Embryonic facial prominence (tissue), 1 donor: ENCODE data around the gene MT1A.

ENCODE experiments used
- DNase-seq: peaks from one replicate; pipeline ENCODE4 v3.0.0-alpha.2; 2016; ENCODE audit errors: extremely low spot score

Gene MT1A

DNA sequence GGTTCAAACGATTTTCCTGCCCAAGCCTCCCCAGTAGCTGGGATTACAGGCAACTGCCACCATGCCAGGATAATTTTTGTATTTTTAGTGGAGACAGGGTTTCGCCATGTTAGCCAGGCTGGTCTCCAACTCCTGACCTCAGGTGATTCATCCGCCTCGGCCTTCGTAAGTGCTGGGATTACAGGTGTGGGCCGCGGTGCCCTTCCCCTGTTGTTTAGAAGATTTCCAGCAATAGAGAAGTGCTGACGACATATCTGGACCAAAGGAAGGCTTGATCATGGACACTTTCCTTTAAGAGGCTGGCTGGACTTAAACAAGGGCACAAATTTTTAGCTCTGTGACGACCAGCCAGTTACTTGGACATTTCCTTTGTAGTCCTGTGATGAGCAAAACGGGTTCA, 7.3 kb upstream of the MT1A start:
- no peak for DNase-seq

DNA sequence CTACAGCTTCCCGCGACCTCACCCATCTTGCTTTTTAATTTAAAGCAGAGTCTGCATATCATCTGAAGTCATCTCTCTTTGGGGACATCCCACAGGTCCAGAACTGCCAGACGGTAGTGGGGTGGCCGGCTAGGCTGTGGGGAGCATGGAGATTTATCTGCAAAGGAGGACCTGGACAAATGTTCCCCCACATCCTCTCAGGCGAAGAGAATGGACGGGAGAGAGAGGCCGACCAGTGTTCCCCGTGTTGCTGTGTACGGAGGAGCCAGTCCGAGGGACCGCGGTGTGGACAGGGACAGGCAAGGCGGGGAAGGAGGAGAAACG, 6.7 kb upstream of the MT1A start:
- no peak for DNase-seq

DNA sequence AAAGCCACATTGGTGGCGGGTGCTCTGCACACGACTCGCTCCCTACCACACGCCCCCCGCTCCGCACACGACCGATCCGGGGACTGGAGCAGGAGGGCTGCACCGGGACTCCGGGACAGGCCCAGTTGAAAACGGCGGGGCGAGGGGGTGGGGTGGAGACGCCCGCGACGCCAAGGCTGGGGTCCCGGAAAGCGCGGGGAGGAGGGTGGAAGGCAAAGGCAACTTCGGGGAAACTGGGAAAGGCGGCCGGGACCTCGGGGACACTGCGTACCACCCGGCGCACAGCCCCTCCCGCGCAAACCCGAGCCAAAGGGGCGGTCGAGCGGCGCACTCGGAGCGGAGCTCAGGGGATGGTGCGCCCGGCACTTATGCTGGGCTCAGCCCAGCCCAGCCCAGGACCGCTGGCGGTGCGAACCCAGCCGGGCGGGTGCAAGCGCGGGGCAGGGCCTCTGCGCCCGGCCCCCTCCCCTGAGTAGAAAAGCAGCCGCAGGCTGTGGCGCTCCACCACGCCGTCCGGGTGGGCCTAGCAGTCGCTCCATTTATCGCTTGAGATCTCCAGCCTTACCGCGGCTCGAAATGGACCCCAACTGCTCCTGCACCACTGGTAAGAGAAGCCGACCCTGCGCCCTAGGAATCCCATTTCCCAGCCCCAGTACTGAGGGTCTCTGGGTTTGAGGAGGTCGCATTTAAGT, 6.2 kb upstream of the MT1A start, which contains the start of gene MT1M:
Gene MT1M (plus strand): TSS at position 504 of the 692 bp plus-strand sequence. CDS start 73 bp downstream, at position 577.
- no peak for DNase-seq

DNA sequence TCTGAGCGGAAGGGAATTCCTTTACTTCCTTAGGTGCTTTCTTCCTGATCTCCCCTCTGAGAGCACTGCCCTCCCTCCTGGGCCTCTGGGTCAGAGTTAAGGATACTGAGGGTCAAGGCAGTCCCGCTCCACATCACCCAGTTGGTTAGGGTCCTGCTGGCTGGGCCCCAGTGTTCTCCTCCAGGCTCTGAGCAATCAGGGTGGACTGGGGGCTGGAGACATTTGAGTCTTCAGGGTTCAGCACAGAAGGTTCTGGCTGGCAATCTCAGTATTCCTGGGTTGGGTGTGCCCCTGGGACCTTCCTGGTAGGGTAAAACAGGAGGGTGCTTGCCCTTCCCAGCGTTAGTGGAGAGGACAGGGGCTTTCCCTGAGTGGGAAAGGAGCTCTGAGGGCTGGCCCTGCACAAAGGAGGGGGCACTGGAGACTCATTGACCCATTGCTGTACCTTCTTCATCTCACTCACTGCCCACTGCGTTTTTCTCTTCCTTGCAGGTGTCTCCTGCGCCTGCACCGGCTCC, 5.6 kb upstream of the MT1A start:
- DNase-seq = no peak

DNA sequence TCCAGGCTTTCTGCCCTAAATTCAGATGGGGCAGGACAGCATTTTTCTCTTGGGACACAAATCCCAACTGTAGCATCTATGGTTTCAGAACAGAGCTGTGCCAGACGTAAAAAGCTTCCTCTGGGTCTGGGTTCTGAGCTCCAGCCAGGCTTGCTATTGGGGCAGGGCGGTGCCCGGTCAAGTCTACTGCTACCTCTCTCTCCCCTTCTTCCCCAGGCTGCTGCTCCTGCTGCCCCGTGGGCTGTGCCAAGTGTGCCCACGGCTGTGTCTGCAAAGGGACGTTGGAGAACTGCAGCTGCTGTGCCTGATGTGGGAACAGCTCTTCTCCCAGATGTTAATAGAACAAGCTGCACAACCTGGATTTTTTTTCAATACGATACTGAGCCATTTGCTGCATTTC, 4.9 kb upstream of the MT1A start:
- no peak for DNase-seq

DNA sequence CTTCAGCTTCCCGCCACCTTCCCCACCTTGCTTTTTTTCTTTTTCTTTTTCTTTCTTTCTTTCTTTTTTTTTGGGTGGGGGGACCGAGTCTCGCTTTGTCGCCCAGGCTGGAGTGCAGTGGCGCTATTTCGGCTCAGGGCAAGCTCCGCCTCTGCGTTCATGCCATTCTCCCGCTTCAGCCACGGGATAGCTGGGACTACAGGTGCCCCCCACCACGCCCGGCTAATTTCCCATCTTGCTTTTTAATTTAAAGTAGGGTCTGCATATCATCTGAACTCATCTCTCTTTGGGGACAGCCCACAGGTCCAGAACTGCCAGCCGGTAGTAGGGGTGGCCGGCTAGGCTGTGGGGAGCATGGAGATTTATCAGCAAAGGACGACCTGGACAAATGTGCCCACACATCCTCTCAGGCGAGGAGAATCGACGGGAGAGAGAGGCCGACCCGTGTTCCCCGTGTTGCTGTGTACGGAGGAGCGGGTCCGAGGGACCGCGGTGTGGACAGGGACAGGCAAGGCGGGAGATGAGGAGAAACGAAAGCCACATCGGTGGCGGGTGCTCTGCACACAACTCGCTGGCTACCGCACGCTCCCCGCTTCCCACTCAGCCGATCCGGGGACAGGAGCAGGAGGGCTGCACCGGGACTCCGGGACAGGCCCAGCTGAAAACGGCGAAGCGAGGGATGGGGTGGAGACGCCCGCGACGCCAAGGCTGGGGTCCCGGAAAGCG, 3.6 kb upstream of the MT1A start:
- no peak for DNase-seq

DNA sequence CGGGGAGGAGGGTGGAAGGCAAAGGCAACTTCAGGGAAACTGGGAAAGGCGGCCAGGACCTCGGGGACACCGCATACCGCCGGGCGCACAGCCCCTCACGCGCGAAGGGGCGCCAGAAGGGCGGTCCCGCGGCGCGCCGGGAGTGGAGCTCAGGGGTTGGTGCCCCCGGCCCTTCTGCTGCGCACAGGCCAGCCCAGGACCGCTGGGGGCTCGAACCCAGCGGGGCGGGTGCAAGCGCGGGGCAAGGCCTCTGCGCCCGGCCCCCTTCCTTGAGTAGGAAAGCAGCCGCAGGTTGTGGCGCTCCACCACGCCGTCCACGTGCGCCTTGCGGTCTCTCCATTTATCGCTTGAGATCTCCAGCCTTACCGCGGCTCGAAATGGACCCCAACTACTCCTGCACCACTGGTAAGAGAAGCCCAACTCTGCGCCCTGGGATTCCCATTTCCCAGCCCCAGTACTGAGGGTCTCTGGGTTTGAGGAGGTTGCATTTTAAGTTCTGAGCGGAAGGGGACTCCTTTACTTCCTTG, 3.0 kb upstream of the MT1A start:
- DNase-seq = no peak

DNA sequence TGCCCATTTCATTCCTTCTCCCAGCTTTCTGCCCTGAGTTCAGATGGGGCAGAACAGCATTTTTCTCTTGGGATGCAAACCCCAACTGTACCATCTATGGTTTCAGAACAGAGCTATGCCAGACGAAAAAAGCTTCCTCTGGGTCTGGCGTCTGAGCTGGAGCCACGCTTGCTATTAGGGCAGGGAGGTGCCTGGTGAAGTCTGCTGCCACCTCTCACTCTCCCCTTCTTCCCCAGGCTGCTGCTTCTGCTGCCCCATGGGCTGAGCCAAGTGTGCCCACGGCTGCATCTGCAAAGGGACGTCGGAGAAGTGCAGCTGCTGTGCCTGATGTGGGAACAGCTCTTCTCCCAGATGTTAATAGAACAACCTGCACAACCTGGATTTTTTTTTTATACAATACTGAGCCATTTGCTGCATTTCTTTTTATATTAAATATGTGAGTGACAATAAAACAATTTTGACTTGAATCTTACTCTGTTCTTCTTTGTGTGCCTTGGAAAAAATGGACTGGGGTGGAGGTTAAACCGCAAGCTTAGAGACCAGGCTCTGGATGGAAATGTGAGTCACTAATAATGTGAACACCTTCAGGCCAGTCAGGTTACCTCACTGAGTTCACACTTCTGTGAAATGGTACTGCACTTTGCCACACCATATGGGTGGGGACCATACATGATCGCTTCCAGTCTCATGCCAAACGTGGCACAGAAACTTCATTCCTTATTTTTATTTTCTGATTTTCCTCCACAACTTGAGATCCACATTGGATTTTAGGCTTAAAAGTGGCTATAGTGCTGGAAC, 1.7 kb upstream of the MT1A start:
- DNase-seq = no peak

DNA sequence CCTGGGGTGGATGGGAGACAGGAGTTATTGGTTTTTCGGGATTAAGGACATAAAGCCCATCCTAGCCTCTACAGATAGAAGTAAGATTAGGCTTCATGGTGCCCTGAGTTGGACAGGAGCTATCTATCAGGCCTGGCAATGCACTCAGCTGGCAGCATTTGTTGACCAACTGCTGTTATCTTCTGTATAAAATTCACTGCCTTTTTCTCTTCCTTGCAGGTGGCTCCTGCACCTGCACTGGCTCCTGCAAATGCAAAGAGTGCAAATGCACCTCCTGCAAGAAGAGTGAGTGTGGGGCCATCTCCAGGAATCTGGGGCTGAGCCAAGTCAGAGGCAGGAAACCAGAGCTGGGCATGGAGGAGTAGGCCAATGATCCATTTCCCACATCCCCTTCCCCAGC, 579 bp downstream of the MT1A start:
- no peak for DNase-seq

DNA sequence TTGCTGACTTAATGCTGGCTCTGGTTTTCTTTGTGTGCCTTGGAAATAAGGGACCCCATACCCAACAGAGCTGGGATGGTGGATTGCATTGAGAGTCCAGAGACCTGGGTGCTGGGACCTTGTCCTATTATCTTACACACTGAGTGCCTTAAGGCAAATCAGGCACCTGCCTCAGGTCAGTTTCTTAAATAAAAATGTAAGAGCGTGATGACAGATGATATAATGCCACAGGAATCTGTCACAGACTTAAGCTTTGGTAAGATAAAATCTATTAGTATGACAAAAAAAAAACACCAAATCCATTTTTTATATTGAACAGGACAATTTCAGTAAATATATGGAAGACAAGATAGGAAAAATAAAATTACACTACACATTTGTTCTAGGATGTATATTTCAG, 1.6 kb downstream of the MT1A start:
- DNase-seq = no peak

DNA sequence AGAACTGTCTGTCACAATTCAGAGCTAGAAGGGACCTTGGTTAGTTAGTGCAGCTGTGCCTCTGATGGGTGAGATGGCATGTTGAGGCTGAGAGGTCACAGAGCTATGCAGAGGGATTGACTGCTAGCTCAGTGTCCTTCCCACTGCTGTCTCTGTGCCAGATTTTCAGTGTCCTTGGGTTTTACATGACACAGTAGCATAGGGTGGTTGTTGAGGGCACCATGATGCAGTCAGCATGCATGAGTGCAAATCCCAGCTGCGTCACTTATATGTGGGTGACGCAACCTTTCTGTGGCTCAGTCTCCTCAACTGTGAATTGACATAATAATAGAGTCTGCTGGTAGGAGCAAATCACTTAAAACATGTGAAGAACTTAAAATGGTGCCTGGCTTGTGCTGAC, 2.7 kb downstream of the MT1A start:
- DNase-seq = no peak

DNA sequence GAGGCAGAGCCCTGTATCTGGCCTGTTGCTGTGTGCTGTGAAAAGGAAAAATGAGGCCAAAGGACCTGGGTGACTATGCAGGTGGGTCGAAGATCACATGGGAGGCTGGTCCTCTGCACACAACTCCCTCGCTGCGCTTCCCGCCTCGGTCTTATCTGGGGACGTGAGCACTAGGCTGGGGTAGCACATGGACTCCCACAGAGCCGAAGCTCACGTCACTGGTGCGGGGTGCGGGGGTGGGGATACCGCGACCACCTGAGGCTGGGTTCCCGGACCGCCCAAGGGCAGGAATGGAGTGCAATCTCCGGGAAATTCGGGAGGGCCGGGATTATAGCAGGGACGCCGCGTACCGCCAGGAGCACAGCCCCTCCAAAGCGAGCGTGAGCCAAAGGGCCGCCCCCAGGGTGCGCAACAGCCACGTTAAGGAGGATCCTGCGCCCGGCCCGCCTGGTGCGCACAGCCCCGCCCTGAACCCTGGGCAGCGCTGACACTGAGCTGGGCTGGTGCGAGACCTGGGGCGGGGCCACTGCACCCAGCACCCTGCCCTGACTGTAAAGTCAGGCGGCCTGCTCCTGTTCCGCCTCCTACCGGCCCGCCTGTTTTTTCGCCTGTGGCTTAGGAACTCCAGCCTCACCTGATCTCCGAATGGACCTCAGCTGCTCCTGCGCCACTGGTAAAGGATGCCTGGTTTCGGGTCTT, 4.8 kb downstream of the MT1A start:
- no peak for DNase-seq

DNA sequence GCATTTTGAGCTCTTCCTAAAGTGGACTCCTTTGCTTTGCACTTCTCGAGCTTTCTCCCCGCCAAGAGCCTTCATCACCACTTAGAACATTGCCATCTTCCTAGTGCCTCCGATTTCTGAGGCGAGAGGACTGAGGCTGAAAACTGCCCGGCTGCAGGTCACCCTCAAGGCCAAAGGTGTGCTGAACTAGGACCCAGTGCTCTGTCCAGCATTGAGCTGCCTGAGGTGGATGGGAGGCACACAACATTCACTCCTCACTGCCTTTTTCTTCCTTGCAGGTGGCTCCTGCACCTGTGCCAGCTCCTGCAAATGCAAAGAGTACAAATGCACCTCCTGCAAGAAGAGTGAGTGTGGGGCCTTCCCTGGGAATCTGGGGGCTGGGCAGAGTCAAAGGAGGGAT, 5.4 kb downstream of the MT1A start:
- no peak for DNase-seq

DNA sequence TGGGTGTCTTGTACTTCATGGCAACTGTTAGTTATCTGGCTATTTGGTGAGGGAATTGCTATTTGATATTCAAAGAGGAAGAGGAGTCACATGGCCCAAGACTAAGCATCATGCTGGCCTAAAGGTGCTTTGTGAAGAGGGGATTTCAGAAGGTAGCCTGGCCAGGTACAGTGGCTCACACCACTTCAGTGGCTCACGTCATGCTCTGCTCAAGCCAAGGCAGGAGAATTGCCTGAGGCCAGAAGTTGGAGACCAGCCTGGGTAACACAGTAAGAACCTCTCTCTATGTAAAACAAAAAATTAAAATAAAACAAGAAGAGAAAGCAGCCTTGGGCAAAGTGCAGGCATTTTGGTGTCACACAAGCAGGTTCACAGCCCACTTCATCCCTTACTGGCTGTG, 6.8 kb downstream of the MT1A start:
- DNase-seq = no peak

DNA sequence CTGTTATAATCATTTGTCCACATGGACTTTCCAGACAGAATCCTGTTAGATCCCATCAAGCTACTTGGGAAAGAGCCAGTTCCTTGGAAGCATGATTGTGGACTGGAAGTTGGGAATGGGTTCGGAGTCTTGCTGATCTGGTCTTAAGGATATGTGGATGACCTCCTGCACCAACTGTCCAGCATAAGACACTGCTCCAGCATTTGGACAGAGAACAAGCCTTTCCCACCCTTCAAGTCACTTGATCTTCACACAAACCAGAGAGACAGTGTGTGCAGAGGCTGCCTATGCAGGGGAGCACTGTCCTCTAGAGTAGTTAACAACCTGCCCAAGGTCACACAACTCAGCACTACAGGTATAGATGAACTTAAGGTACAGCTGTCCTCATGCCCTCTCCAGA, 7.4 kb downstream of the MT1A start:
- DNase-seq = no peak

DNA sequence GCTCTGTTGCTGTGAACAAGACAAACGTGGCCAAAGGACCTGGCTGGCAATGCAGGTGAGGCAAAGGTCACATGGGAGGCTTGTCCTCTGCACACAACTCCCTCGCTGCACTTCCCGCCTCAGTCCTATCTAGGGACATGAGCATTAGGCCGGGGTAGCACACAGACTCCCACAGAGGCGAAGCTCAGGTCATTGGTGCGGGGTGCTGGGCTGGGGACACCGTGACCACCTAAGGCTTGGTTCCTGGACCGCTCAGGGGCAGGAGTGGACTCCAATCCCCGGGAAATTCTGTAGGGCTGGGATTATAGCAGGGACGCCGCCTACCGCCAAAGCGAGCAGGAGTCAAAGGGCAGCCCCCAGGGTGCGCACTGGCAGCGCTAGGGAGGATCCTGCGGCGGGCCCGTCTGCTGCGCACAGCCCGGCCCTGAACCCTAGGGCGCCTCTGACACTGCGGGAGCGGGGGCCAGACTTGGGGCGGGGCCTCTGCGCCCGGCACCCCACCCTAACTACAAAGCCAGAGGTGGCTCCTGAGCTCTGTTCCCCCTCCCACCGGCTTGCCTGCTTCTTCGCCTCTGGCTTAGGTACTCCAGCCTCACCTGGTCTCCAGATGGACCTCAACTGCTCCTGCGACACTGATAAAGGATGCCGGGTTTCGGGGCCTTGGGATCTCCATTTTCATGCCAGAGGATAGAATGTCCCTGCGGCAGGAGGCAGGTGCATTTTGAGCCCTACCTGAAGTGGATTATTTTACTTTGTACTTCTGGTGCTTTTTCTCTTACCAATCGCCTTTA, 9.4 kb downstream of the MT1A start:
- DNase-seq = no peak

DNA sequence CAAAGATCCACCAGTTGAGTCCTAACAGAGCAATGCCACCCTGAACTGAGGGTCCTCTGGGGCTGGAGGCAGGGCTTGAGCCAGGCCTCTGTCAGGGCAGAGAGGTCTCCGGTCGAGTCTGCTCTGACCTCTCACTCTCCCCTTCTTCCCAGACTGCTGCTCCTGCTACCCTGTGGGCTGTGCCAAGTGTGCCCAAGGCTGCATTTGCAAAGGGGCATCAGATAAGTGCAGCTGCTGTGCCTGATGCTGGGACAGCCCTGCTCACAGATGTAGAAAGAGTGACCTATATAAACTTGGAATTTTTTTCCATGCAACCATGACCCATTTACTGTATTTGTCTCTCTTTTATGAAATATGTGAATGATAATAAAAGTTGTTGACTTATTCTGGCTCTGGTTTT, 10.8 kb downstream of the MT1A start:
- DNase-seq = no peak

DNA sequence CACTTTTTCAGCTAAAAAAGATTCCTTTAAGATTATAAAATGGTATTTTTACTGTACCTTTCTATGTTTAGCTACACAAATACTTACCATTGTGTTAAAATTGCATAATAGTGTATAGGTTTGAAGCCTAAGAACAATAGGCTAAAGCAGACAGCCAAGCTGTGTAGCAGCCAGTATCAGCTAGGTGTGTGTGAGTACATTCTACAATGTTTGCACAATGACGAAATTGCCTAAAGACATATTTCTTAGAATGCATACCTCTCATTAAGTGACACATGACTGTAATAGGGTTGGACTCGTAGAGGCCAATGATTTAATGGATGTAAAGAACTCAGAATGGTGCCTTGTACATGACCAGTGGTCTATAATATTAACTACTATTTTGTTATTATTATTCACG, 11.4 kb downstream of the MT1A start:
- DNase-seq = no peak

DNA sequence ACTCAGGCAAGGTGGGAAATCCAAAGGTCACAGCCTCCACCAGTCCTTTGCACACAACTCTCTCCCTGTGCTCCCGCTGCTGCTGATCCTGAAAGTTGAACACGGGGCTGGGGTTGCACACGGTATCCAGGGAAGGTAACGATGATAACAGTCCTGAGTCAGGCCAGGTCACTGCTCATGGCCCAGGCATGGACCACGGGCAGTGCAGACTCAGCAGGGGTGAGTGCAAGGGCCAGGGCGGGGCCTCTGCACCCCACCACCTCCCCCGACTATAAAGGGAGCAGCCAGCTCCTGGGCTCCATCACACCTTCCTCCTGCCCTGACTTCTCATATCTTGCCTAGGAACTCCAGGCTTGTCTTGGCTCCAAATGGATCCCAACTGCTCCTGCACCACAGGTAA, 13.1 kb downstream of the MT1A start, which contains the start of gene MT1B:
Gene MT1B (plus strand): TSS at position 301 of the 400 bp plus-strand sequence. CDS start 68 bp downstream, at position 369.
- DNase-seq = no peak

DNA sequence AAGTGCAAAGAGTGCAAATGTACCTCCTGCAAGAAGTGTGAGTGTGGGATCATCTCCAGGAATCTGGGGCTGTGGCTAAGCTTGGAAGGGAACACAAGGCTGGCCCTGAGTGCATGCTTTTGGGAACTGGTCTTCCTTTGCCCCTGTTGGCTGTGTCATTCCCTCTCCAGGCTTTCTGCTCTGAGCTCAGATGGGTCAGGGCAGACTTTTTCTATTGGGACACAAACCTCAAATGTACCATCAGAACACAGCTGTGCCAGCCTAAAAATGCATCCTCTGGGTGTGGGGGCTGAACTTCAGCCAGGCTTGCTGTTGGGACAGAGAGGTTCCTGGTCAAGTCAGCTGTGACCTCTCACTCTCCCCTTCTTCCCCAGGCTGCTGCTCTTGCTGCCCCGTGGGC, 14.1 kb downstream of the MT1A start:
- no peak for DNase-seq

DNA sequence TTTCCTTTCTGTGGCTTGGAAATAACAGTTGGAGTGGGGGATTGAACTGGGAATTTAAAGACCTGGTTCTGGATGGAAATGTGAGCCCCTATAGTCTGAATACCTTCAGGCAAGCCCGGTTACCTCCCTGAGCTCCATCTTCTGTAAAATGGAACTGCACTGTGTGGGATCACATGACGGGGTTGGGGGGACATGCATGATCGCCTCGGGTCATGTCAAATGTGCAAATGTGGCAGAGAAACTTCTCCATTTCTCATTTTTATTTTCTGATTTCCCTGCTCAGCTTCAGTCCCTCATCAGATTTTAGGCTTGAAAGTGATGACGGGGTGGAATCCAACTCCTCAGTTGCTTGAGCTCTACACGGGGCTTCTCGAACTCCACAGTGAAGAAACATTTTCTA, 14.8 kb downstream of the MT1A start:
- DNase-seq = no peak
